Mesendoderm (in vitro differentiated cells): Measurements from ENCODE around the gene CD244.
"Not testable (repeated sequence)": the region's sequence is repeated elsewhere in the genome, so short reads cannot be mapped to it uniquely, and the experiment has no call there.

ENCODE experiments used
- DNase-seq: peaks from one replicate; pipeline ENCODE4 v3.0.0; 2013
- H2AK5ac ChIP-seq: 2 replicates; pipeline ENCODE4 v1.6.1; 2013; ENCODE audit warnings: low read length, inconsistent platforms
- H2BK120ac ChIP-seq: 2 replicates; pipeline ENCODE4 v1.6.1; 2013; ENCODE audit warnings: low read depth, mild to moderate bottlenecking, low read length, moderate library complexity, mixed read lengths
- H2BK15ac ChIP-seq: replicated peaks from 2 replicates; pipeline ENCODE4 v1.6.1; 2013; ENCODE audit warnings: low read depth, mild to moderate bottlenecking, moderate library complexity
- H2BK5ac ChIP-seq: 2 replicates; pipeline ENCODE4 v1.6.1; 2013; ENCODE audit warnings: low read length, inconsistent platforms
- H3K18ac ChIP-seq: 2 replicates; pipeline ENCODE4 v1.6.1; 2013; ENCODE audit warnings: mild to moderate bottlenecking, low read length, mixed read lengths
- H3K23ac ChIP-seq: one replicate; pipeline ENCODE4 v1.6.1; 2013; ENCODE audit warnings: low read length
- H3K27ac ChIP-seq: 2 replicates; pipeline ENCODE4 v1.5.1; 2013; ENCODE audit warnings: low read depth, mild to moderate bottlenecking, inconsistent platforms, low read length, moderate library complexity
- H3K27me3 ChIP-seq: 2 replicates; pipeline ENCODE4 v1.6.1; 2013; ENCODE audit warnings: low read length, control low read depth, mild to moderate bottlenecking, inconsistent platforms; ENCODE audit not compliant: insufficient read depth, poor library complexity
- H3K36me3 ChIP-seq: 2 replicates; pipeline ENCODE4 v1.6.1; 2013; ENCODE audit warnings: low read length, inconsistent platforms; ENCODE audit not compliant: control insufficient read depth, insufficient read depth
- H3K4ac ChIP-seq: one replicate; pipeline ENCODE4 v1.6.1; 2013; ENCODE audit warnings: low read depth, mild to moderate bottlenecking, low read length, moderate library complexity
- H3K4me1 ChIP-seq: 2 replicates; pipeline ENCODE4 v1.6.1; 2013; ENCODE audit warnings: low read depth, low read length, inconsistent platforms; ENCODE audit not compliant: control insufficient read depth
- H3K4me2 ChIP-seq: 2 replicates; pipeline ENCODE4 v1.6.1; 2013; ENCODE audit warnings: low read length
- H3K4me3 ChIP-seq: 2 replicates; pipeline ENCODE4 v1.5.1; 2013; ENCODE audit warnings: mild to moderate bottlenecking, low read length
- H3K56ac ChIP-seq: one replicate; pipeline ENCODE4 v1.6.1; 2013; ENCODE audit warnings: low read length
- H3K79me1 ChIP-seq: 2 replicates; pipeline ENCODE4 v1.6.1; 2013; ENCODE audit warnings: low read length, inconsistent platforms
- H3K79me2 ChIP-seq: 2 replicates; pipeline ENCODE4 v1.6.1; 2013; ENCODE audit warnings: mild to moderate bottlenecking, low read length; ENCODE audit not compliant: control insufficient read depth, insufficient read depth
- H3K9ac ChIP-seq: 2 replicates; pipeline ENCODE4 v1.6.1; 2013; ENCODE audit warnings: low read length, inconsistent platforms
- H4K5ac ChIP-seq: one replicate; pipeline ENCODE4 v1.6.1; 2013; ENCODE audit warnings: low read length
- H4K8ac ChIP-seq: one replicate; pipeline ENCODE4 v1.6.1; 2013; ENCODE audit warnings: low read depth, mild to moderate bottlenecking, control low read depth, low read length, moderate library complexity
- WGBS: extraction: QIAGEN DNeasy Blood & Tissue Kit; methylation state at CpG from one replicate; pipeline ENCODE4 v1.1.7; 2013; ENCODE audit warnings: low lambda C conversion rate, missing lambda C conversion rate; ENCODE audit not compliant: insufficient coverage; ENCODE audit errors: extremely low coverage; 5-methylcytosine and 5-hydroxymethylcytosine counted together

CD244 gene

GRCh38 chr1:160876311-160876710, 13.6 kb upstream of the CD244 start:
- H3K4me3 ChIP-seq, result no peak overlapping the region
- no peaks in the 10 kb centered on the region for H3K79me2 ChIP-seq
- no peak overlapping the region for H2BK15ac ChIP-seq
- no peak overlapping the region for H3K56ac ChIP-seq
- no peak overlapping the region for H2AK5ac ChIP-seq
- H3K9ac ChIP-seq, result no peak overlapping the region
- no peak overlapping the region for H4K5ac ChIP-seq
- no peaks in the 10 kb centered on the region for H3K27me3 ChIP-seq
- H3K23ac ChIP-seq, result no peak overlapping the region
- WGBS, result no CpG with 5 or more reads among the region's 5 CpGs
- no peak overlapping the region for H3K18ac ChIP-seq
- H3K4me1 ChIP-seq, result no peaks in the 10 kb centered on the region
- no peak overlapping the region for H3K27ac ChIP-seq
- no peak overlapping the region for H2BK5ac ChIP-seq
- H3K79me1 ChIP-seq, result no peaks in the 10 kb centered on the region
- no peaks in the 10 kb centered on the region for H3K36me3 ChIP-seq
- H3K4ac ChIP-seq, result no peak overlapping the region
- no peak overlapping the region for H3K4me2 ChIP-seq
- no peak overlapping the region for H4K8ac ChIP-seq
- DNase-seq, result no peak
- H2BK120ac ChIP-seq, result no peak overlapping the region

- not testable (repeated sequence) for H4K8ac ChIP-seq, H3K4ac ChIP-seq, H3K79me2 ChIP-seq, H3K27me3 ChIP-seq, H3K79me1 ChIP-seq, H3K18ac ChIP-seq, H2BK15ac ChIP-seq, H3K4me1 ChIP-seq, H3K56ac ChIP-seq, H3K23ac ChIP-seq, H3K9ac ChIP-seq, H2BK120ac ChIP-seq, H2BK5ac ChIP-seq, DNase-seq, H3K36me3 ChIP-seq, H3K4me3 ChIP-seq, H2AK5ac ChIP-seq, H3K4me2 ChIP-seq, H4K5ac ChIP-seq, H3K27ac ChIP-seq
- no CpG with 5 or more reads among the region's 4 CpGs for WGBS
Observed at GRCh38 chr1:160875591-160875990, 12.9 kb upstream of the CD244 start.

- no peak overlapping the region for H3K9ac ChIP-seq
- DNase-seq, result no peak
- no peaks in the 10 kb centered on the region for H3K79me1 ChIP-seq
- no peak overlapping the region for H3K27ac ChIP-seq
- no peaks in the 10 kb centered on the region for H3K79me2 ChIP-seq
- H2BK15ac ChIP-seq, result no peak overlapping the region
- H3K23ac ChIP-seq, result no peak overlapping the region
- no peak overlapping the region for H3K56ac ChIP-seq
- no peak overlapping the region for H4K8ac ChIP-seq
- H3K4me1 ChIP-seq, result no peaks in the 10 kb centered on the region
- H3K4me2 ChIP-seq, result no peak overlapping the region
- H2BK120ac ChIP-seq, result no peak overlapping the region
- H2AK5ac ChIP-seq, result no peak overlapping the region
- H2BK5ac ChIP-seq, result no peak overlapping the region
- no peak overlapping the region for H3K18ac ChIP-seq
- H3K4me3 ChIP-seq, result no peak overlapping the region
- no peaks in the 10 kb centered on the region for H3K36me3 ChIP-seq
- no peaks in the 10 kb centered on the region for H3K27me3 ChIP-seq
- no peak overlapping the region for H4K5ac ChIP-seq
- no peak overlapping the region for H3K4ac ChIP-seq
- WGBS, result no CpG with 5 or more reads among the region's 3 CpGs
Observed at GRCh38 chr1:160874935-160875334, 12.2 kb upstream of the CD244 start.

- Histone ChIP-seq H3K23ac (no peak overlapping the region), H3K9ac (no peak overlapping the region), H2BK120ac (no peak overlapping the region), H3K18ac (no peak overlapping the region), H3K56ac (no peak overlapping the region), H4K5ac (no peak overlapping the region), H3K4ac (no peak overlapping the region), H3K79me2 (no peaks in the 10 kb centered on the region), H3K36me3 (no peaks in the 10 kb centered on the region), H3K4me2 (no peak overlapping the region), H3K79me1 (no peaks in the 10 kb centered on the region), H2BK15ac (no peak overlapping the region), H3K27ac (no peak overlapping the region), H3K4me1 (no peaks in the 10 kb centered on the region), H4K8ac (no peak overlapping the region), H3K4me3 (no peak overlapping the region), H2BK5ac (no peak overlapping the region), H3K27me3 (no peaks in the 10 kb centered on the region), H2AK5ac (no peak overlapping the region)
- no CpG with 5 or more reads among the region's 3 CpGs for WGBS
- no peak for DNase-seq
Observed at GRCh38 chr1:160868141-160868540, 5.5 kb upstream of the CD244 start.

GRCh38 chr1:160867651-160868050, 5.0 kb upstream of the CD244 start:
- not testable (repeated sequence) for H3K4ac ChIP-seq, H2AK5ac ChIP-seq, H3K23ac ChIP-seq, H3K56ac ChIP-seq, H3K27ac ChIP-seq, H3K9ac ChIP-seq, H3K79me2 ChIP-seq, H3K4me1 ChIP-seq, H3K27me3 ChIP-seq, H3K79me1 ChIP-seq, H2BK15ac ChIP-seq, H3K18ac ChIP-seq, H2BK5ac ChIP-seq, H3K4me3 ChIP-seq, H2BK120ac ChIP-seq, DNase-seq, H3K36me3 ChIP-seq, H4K8ac ChIP-seq, H4K5ac ChIP-seq, H3K4me2 ChIP-seq
- WGBS, result no CpG with 5 or more reads among the region's 4 CpGs

GRCh38 chr1:160866695-160867260, 4.1 kb upstream of the CD244 start:
- Histone ChIP-seq H3K4ac (no peak overlapping the region), H2BK120ac (no peak overlapping the region), H3K56ac (no peak overlapping the region), H3K79me1 (no peaks in the 10 kb centered on the region), H3K27ac (no peak overlapping the region), H2AK5ac (no peak overlapping the region), H3K27me3 (no peaks in the 10 kb centered on the region), H3K4me2 (no peak overlapping the region), H4K5ac (no peak overlapping the region), H3K23ac (no peak overlapping the region), H3K9ac (no peak overlapping the region), H3K36me3 (no peaks in the 10 kb centered on the region), H2BK15ac (no peak overlapping the region), H3K18ac (no peak overlapping the region), H3K79me2 (no peaks in the 10 kb centered on the region), H3K4me1 (no peaks in the 10 kb centered on the region), H4K8ac (no peak overlapping the region), H3K4me3 (no peak overlapping the region), H2BK5ac (no peak overlapping the region)
- no peak for DNase-seq
- WGBS, result no CpG with 5 or more reads among the region's 6 CpGs
